DMS153 treated with DMSO at 0.1 percent for 48 hours (cell line): ENCODE measurements around the gene ZNF138.

Experiments used
- DNase-seq: peaks from one replicate; lab custom pipeline; 2025; ENCODE audit not compliant: unreplicated experiment; lab: John Stamatoyannopoulos, UW

ZNF138 gene

GRCh38 chr7:64874562-64875250, 80.5 kb downstream of the ZNF138 start:
- DNase-seq = no peak

- DNase-seq = no peak
Measured at GRCh38 chr7:64875258-64875657, 81.0 kb downstream of the ZNF138 start.

GRCh38 chr7:64875658-64876406, 81.6 kb downstream of the ZNF138 start:
- no peak for DNase-seq

GRCh38 chr7:64876792-64877713, 82.8 kb downstream of the ZNF138 start:
- DNase-seq = no peak

GRCh38 chr7:64877714-64878610, 83.7 kb downstream of the ZNF138 start:
- no peak for DNase-seq

- no peak for DNase-seq
Measured at GRCh38 chr7:64878684-64879083, 84.5 kb downstream of the ZNF138 start.

- DNase-seq = no peak
Measured at GRCh38 chr7:64879086-64879730, 85.0 kb downstream of the ZNF138 start.

- no peak for DNase-seq
Measured at GRCh38 chr7:64879800-64880199, 85.6 kb downstream of the ZNF138 start.

GRCh38 chr7:64880322-64881297, 86.4 kb downstream of the ZNF138 start:
- no peak for DNase-seq

GRCh38 chr7:64881461-64882287, 87.4 kb downstream of the ZNF138 start:
- DNase-seq = no peak

GRCh38 chr7:64882341-64883112, 88.3 kb downstream of the ZNF138 start:
- peak; percentile 14 for DNase-seq
